Ammon's horn (tissue), 1 donor: ENCODE data around the gene MYH1.

Source experiments
- DNase-seq: peaks from one replicate; pipeline ENCODE4 v3.0.0-alpha.2; 2016; ENCODE audit warnings: low spot score

MYH1 gene

GRCh38 chr17:10477701-10478100 is 40.6 kb downstream of the MYH1 start:
- no peak for DNase-seq

GRCh38 chr17:10474536-10474935 is 43.8 kb downstream of the MYH1 start:
- DNase-seq = no peak

GRCh38 chr17:10471858-10472257 is 46.5 kb downstream of the MYH1 start:
- no peak for DNase-seq

GRCh38 chr17:10469459-10469858 is 48.9 kb downstream of the MYH1 start, which contains the start of gene MYH4:
MYH4 (minus strand) TSS chr17:10469559; CDS start chr17:10466745, 2,814 bp downstream.
- no peak for DNase-seq

GRCh38 chr17:10463402-10463801 is 54.9 kb downstream of the MYH1 start:
- no peak for DNase-seq

- no peak for DNase-seq
Measured at GRCh38 chr17:10460062-10460461, 58.3 kb downstream of the MYH1 start.

GRCh38 chr17:10458701-10459100 is 59.6 kb downstream of the MYH1 start:
- DNase-seq = no peak

GRCh38 chr17:10457952-10458351 is 60.4 kb downstream of the MYH1 start:
- DNase-seq = no peak

GRCh38 chr17:10447026-10447931 is 71.1 kb downstream of the MYH1 start:
- DNase-seq = no peak
